OCI-LY3 (cell line): Measurements from ENCODE around the gene RHBDL1.

Experiments used
- EZH2phosphoT487 ChIP-seq: fragments of 200-600 bp; shearing (Covaris generic); IDR thresholded peaks from 2 replicates; pipeline ENCODE4 v1.6.1; 2018; ENCODE audit warnings: antibody characterized with exemption, mixed run types, low read depth
- TF ChIP-seq, protein P1 (sequence below): fragments of 200-600, 300-600 bp; sonication (generic); IDR thresholded peaks from 2 replicates; pipeline ENCODE4 v1.5.1; 2014; ENCODE audit warnings: antibody characterized with exemption, low read length, low read depth

DNA sequence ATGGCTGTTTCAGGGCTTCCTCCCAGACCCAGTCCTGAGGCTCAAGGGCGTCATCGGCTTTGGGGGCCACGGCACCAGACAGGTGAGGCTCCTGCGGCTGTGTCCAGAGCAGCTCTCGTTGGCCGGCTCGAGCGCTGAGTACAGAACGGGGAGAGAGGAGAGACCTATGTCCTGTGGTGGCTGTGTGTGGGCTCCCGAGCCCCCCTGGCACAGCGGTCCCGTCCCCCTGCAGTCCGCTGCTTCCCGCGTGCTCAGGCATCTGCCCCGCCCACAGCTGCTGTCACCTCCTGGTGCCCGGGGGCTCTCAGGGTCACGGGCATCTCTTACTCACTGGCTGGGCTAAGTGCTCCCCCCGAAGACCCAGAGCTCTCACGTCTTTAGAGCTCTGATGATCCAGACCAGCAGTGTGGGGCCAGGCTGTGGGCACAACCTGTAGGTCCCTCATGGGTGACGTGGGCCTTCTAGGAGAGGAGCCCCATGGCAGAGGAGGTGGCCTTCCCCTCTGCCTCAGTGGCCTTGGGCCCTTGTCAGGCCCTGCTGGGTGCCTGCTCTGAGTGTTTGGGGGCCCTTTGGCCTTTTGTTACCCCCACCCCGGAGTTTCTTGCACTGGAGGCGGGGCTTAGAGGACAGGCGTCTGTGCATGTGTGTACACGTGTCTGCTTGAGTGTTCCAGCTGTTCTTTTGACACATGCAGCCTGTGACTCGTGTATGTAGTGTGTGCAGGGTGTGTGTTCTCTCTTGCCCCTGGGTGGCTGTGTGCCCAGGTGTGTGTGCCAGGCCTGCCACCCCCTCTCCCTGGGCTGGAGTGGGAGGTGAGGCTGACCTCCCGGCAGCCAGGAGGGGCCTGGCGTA, 22.8 kb upstream of the RHBDL1 start:
- TF ChIP-seq, protein P1, sequence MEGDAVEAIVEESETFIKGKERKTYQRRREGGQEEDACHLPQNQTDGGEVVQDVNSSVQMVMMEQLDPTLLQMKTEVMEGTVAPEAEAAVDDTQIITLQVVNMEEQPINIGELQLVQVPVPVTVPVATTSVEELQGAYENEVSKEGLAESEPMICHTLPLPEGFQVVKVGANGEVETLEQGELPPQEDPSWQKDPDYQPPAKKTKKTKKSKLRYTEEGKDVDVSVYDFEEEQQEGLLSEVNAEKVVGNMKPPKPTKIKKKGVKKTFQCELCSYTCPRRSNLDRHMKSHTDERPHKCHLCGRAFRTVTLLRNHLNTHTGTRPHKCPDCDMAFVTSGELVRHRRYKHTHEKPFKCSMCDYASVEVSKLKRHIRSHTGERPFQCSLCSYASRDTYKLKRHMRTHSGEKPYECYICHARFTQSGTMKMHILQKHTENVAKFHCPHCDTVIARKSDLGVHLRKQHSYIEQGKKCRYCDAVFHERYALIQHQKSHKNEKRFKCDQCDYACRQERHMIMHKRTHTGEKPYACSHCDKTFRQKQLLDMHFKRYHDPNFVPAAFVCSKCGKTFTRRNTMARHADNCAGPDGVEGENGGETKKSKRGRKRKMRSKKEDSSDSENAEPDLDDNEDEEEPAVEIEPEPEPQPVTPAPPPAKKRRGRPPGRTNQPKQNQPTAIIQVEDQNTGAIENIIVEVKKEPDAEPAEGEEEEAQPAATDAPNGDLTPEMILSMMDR, result no peak
- TF ChIP-seq EZH2phosphoT487, result no peak
